Measurements from ENCODE around the gene COX18.

COX18 gene

DNA sequence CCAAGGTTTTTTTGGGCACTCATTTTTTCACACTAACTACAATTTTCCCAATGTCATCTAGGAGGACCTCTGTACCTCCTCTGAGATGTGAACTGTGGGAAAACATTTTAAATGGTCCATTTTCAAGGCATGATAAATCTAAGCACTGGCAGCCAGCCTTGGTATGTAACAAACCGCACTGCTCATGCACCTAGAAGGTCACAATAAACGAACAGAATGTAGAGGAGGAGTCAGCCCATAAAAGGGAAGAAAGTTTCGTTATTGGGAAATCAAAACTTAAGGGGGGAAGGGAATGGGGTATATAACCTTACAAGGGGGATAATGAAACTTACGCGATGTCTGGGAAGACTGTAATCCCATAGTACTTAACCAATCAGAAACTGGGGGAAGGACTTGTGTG, 16.4 kb downstream of the COX18 start:
- DNase-seq (ENCODE audit: low read depth in 2 of 2), result no peak

DNA sequence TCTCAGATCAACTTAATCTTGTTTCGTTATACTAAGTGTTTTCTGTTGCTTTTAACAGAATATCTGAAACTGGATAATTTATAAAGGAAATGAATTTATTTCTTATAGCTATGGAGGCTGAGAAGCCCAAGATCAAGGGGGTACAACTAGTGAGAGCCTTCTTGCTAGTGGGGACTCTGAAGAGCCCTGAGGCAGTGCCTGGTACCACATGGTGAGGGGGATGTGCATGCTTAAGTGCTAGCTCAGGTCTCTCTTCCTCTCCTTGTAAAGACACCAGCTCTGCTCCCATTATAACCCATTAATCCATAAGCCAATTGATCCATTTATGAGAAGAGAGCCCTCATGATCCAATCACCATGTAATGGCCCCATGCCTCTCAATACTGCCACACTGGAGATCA, 17.9 kb downstream of the COX18 start:
- no peak for DNase-seq (ENCODE audit: low read depth in 2 of 2)

DNA sequence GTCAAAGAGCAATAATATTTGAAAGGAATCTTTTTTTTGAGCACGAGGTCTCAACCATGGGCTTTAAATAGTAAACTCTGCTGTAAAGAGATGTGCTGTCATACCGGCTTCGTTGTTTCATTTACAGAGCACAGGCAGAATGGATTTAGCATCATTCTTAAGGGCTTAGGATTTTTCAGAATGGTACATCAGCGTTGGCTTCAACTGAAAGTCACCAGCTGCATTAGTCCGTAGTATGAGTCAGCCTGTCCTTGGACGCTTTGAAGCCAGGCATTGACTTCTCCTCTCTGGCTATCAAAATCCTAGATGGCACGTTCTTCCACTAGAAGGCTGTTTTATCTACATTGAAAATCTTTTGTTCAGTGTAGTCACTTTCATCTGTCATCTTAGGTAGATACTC, 23.6 kb downstream of the COX18 start:
- DNase-seq (ENCODE audit: low read depth in 2 of 2), result no peak

DNA sequence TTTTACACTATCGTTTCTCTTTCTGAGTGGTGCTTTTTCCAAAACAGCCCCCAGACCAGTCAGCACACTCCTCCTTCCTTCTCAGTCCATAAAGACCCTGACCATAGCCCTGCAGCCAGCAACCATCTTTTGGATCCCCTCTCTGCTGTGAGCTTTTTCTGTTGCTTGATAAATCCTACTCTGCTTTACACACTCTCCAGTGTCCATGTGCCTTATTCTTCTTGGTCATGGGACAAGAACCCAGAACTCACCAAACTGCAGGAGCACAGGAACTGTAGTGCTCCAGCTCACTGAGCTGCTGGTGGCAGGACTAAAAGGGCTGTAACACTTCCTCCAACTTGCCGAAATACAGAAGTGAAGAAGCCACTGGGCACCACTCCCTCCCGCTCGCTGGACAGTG, 32.5 kb downstream of the COX18 start:
- no peak for DNase-seq (ENCODE audit: low read depth in 2 of 2)

DNA sequence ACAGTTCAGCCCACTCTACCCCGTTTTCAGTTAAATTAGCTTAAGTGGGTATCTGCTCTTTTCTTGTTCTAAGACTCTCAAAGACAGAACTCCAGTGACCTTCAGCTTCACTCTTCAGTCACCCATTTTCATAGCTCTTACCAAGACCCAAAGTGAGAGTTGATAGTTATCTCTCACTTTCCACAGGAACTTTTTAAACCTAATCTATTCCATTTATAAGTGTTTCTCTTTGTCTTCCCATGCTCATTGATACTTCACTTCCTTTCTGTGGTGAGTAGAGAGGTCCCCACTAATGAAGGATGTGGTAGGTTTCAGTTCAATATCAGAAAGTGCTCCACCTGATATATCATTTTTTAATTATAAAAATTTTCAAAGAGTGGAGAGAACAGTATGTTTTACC, 33.4 kb downstream of the COX18 start:
- no peak for DNase-seq (ENCODE audit: low read depth in 2 of 2)

DNA sequence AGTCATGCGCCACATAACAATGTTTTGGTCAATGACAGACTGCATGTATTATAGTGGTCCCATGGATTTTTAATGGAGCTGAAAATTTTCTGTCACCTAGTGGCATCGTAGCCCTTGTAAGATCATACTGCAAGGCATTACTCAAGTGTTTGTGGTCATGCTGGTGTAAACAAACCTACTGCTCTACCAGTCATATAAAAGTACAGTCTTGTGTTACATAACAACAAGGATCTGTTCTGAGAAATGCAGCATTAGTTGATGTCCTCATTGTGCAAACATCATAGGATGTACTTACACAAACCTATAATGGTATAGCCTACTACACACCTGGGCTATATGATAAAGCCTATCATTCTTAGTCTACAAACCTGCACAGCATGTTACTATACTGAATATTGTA, 34.6 kb downstream of the COX18 start:
- DNase-seq (ENCODE audit: low read depth in 2 of 2), result no peak

DNA sequence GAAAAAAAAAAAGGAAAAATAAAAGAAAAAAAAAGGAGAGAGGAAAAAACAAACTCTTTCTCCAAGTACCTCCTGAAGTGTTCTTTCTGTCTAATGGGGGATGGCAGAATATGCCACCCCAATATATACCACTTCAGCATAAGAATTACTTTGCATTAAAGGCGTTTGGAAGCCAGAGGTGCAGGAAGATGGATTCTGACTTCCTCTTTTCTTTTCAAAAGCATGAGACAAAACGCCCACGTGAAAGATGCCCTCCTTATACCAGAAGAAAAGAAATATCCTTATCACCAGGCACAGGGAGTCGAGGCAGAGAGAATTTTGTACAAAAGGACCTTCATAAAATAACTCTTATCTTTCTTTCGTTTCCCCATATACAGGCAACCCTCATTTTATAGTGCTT, 40.9 kb downstream of the COX18 start:
- no peak for DNase-seq (ENCODE audit: low read depth in 2 of 2)

DNA sequence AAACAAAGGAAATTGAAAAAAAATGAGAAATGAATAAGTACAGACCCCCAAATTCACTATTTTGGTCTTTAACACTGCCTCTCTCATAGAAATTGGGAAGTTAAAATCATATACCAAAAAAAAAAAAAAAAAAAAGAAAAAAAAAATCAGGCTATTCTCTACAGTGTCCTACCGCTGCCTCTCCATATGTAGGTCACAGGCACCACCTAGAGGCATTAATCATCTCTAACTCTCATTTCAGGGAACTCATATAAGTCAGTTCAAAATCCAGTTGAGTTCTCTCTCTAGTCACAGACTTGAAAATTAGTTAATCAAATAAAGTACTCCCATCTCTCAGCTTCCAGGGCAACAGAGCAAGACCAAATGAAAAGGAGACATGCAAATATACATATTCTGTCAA, 47.9 kb downstream of the COX18 start:
- no peak for DNase-seq (ENCODE audit: low read depth in 2 of 2)

DNA sequence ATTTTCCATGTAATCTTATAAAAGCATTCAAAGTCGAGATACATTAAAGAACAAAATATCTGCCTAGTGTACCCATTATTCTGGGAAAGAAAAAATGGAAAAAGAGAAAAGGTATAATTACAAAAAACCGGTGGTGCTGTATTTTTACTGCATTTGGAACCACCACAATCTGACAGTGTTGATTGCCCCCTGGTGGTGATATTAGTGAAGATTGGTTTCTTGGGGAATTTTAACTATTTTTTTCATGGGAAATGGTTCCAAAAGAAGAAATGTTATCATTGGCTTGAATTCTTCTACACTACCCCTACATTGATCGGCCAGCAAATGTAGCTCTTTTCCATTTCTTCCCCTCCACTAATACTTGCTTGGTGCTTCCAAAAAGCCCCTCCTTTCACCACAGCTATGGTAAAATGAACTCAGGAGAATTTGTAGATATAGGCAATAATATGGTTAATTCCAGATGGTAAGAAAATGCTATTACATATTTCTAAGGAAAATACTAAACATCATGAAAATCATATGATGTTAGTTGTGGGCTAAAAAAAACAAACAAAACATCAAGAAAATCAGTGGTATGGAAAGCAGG, 50.0 kb downstream of the COX18 start:
- no peak for DNase-seq (ENCODE audit: low read depth in 2 of 2)

DNA sequence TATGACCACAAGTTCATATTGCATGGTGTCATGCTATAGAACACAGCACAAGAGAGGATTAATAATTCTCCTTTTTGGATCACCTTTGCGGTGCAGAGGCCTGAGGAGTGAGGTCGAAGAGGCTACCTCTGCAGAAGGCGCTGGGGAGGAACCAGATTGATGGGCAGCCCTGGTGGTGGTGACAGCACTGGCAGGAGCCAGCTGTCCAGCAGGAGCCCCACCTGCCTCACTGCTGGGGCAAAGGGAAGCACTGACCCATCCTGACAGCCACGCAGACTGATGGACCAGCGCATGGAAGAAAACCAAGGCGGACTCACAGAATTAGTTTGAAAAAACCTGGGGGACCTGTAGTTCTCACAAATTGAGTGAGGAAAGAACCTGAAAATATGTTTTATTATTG, 50.9 kb downstream of the COX18 start:
- no peak for DNase-seq (ENCODE audit: low read depth in 2 of 2)

DNA sequence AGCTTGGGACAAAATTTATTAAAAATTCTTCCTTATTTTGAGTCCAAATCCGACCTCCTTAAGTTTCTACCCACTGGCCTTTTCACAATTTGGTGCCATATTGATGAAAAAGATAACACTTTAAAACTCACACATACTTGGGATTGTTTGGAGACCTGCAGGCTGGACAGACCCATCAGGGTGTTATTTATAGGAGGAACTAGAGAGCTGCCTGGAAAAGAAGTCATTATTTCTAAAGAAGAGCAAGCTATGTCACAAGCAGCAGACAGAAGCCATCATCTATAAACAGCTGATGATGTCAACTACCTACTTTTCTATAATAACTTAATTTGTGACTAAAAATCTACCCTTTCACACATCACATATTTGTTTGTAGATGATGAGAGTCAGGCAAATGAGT, 56.2 kb downstream of the COX18 start:
- no peak for DNase-seq (ENCODE audit: low read depth in 2 of 2)

DNA sequence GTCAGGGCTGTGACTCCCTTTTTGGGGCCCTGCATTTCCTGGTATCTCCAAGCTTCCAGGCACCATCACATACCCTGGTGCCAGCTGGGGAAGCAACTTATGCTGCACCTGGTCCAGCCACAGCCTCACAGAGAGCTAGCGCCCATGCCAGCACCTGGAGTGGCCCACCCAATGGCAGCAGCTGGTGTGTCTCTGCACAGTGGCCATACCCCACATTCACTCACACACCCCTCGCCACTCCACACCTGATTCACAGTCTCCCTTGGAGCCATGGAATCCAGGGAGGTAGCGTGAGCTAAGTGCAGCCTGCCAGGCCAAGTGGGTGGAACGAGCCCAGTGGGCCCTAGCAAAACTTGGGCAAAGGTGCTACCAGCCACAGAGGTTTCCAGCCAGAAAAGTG, 56.8 kb downstream of the COX18 start:
- no peak for DNase-seq (ENCODE audit: low read depth in 2 of 2)

DNA sequence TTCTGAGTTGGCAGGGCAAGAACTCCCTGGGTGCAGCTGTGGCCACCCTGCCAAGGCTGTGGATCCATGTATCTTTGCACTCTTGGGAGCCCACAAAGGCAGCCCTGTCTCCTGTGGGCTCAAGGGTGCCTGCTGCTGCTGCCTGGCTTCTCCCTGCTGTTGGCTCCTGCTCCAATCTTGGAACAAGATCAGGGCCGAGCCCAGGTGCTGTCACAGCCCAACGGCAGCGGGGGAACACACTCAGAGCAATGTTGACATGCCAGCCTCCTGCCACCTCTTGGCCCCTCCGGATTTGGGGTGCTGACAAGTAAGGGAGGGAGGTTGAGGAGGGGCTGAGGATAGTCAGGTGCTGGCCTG, 57.9 kb downstream of the COX18 start:
- DNase-seq (ENCODE audit: low read depth in 2 of 2), result no peak

DNA sequence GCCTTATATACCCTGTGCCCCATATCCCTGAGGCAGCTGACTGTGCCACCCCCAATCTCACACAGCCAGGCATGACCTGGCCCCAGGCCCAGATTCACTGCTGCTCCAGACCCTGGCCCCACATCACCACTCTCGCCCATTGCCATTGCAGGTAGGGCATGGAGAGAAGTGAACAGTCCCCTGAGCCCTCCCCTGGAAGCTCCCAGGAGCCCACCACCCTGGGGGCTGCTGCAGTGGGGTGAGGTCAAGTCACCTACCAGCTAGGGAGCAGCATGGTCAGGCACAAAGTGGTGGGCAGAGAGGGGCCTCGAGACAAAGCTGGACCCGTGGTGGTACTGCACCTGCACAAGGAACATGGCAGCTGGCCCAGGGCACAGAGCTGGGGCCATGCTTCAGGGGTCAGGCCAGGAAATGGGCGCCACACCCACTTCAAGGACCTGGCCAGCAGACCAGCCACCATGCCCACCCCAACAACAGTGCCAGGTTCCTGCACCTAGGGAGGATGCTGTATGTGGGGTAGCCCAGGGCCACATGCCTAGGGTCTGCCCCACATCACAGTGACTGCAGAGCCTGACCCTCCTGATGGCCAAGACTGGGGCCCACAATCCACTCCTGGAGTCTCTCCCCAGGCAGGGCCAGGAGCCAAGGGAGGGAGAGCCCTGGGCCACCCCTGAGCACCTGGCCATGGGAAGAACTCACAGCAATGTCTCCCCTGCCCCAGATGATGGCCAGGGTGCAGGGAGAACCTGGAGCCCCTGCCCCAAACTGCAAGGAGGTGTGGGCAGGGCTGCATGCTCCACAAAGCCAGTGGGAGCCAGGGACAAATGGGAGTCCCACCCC, 58.5 kb downstream of the COX18 start:
- DNase-seq (ENCODE audit: low read depth in 2 of 2), result no peak

DNA sequence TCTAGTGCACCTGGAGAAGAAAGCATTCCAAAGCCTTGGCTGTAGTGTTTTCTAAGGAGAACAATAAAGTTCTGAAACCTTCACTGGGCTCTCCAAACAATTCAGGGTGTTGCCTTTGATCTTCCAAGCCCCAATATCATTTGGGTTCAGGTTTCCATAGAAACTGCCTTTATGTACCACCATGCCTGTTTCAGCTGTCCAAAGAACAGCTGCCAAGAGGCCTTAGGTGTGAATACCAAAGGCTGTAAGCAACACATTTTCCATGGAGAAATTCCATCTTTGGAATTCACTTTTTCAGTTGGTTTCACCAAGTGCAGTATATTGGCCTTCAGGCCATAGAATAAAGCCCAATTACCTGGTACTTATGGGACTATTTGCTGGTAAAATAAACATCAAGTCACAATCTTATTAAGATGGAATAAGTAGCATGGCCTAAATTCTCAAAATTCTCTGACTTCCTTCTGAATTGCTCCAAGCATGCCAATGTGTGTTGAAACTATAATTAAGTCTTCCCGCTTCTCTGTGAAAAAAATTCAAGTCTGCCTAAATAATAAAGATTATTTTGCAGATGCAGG, 61.9 kb downstream of the COX18 start:
- no peak for DNase-seq (ENCODE audit: low read depth in 2 of 2)

DNA sequence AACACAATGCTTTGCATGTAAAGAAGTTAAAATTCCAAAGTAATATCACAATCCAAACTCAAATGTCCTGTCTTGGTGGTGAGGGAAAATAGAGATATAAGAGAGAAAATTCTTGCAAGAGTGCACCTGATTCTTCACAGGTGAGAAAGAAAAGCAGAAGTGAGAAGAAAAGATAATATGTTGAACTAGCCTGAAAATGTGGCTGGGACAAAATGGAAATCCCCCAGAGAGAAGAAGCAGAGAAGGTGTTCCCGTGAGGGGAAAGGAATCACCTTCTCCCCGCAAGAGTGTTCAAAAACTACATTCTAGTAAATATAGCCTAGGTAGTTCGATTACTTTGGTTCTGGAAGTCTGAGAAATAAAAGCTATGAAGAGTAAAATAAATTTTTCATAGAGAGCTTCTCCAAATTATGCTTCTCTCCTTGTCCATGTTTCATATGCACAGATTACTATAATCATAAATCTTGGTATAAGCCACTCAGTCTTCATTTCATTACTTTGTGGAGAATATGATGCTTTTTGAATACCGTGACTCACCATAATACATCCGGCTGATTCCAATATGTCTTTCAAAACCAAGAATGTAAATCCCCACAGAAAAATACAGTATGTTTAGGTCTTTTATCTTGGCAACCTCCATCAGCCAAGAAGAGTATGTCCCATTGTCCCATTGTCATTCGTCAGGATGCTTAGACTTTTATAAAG, 63.1 kb downstream of the COX18 start:
- DNase-seq (ENCODE audit: low read depth in 2 of 2), result no peak

DNA sequence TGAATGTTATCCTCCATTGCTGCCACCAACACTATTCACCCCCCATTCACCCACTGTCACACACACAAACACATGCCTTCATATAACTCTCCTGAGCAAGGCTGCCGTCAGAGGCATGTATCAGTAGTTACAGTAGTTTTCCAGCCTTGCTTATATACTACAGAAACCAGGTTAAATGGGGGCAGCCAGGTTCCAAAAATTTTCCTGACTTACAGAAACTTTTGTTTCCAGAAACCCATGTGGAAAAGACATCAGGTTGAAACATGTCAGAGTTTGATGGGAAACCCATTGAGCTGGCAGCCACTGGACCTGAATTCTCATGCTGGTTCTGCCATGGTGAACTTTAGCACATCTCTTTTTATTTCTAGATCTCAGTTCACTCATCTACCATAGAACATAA, 64.0 kb downstream of the COX18 start:
- no peak for DNase-seq (ENCODE audit: low read depth in 2 of 2)
